D721Med (cell line): ENCODE data around the gene SGCD.

Experiments
- DNase-seq: peaks from one replicate; pipeline ENCODE4 v3.0.0; 2011; ENCODE audit warnings: low spot score; ENCODE audit not compliant: insufficient read length
- FAIRE-seq: peaks from 2 replicates; lab custom pipeline; 2011; peaks lifted over from hg19 to GRCh38; lab: Jason Lieb, UNC
- TF ChIP-seq, protein P1 (sequence below): IDR thresholded peaks from 2 replicates; pipeline ENCODE4 v1.5.1; 2012; ENCODE audit warnings: mild to moderate bottlenecking, control low read depth; ENCODE audit not compliant: insufficient read depth; ENCODE audit errors: missing control alignments

Gene SGCD

DNA sequence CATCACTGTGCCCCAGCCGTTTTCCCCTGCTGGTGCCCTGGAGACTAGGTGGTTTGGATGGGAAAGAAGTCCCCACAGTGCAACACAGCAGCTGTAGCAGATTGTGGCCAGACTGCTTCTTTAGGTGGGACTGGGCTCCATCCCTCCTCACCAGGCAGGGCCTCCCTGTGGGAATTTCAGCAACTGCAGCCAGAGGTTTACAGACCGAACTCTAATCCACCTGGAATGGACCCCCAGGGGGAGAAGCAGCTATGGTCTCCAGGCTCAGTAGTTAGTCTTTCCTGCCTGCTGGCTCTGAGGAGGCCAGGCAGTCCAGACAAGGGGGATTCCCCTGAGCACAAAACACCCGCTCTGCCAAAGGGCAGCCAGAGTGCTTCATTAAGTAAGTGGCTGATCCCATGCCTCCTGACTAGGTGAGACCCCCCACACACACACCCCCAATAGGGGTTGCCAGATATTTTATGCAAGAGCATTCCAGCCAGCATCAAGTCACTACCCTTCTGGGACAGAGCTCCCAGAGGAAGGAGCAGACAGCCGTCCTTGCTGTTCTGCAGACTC is 188.9 kb downstream of the SGCD start:
- no peak for FAIRE-seq
- no peak for DNase-seq
- TF ChIP-seq, protein P1, sequence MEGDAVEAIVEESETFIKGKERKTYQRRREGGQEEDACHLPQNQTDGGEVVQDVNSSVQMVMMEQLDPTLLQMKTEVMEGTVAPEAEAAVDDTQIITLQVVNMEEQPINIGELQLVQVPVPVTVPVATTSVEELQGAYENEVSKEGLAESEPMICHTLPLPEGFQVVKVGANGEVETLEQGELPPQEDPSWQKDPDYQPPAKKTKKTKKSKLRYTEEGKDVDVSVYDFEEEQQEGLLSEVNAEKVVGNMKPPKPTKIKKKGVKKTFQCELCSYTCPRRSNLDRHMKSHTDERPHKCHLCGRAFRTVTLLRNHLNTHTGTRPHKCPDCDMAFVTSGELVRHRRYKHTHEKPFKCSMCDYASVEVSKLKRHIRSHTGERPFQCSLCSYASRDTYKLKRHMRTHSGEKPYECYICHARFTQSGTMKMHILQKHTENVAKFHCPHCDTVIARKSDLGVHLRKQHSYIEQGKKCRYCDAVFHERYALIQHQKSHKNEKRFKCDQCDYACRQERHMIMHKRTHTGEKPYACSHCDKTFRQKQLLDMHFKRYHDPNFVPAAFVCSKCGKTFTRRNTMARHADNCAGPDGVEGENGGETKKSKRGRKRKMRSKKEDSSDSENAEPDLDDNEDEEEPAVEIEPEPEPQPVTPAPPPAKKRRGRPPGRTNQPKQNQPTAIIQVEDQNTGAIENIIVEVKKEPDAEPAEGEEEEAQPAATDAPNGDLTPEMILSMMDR: no peak

DNA sequence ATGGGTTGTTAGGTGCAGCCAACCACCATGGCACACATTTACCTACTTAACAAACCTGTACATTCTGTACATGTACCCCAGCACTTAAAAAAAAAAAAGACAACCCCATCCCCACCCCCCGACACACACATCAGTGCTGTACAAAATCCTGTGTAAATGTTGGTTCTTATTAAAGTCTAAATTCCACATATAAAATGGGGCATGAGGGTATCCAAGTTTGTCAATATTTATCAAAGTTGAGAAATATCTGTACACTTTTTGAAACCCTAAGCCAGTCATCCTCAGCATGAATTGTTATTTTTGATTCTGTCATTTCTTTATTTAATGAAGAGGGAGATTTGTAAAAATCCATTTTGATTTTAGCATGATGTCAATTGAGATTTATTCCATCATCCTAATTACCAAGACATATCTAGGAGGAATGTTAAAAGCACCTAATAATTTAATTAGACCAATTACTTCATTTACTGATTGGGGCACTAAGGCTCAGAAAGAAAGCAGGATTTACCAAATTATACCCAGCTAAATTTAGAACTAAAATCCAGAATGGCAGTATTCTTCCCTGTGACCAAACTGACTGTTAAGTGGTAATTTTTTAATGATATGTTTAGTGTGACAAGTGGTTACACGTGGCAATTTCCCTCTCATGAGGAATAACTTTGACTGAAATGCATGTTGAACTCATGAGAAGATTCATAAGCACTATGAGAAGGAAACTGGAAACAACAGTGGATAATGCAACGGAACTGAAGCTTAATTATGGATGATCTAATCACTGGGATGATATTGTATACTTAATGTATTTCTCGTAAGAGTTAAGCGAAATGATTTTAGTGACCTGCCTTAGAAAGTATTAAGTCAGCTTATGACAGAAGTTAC is 195.9 kb downstream of the SGCD start:
- FAIRE-seq (no peak), DNase-seq (no peak)
- TF ChIP-seq, protein P1: no peak

DNA sequence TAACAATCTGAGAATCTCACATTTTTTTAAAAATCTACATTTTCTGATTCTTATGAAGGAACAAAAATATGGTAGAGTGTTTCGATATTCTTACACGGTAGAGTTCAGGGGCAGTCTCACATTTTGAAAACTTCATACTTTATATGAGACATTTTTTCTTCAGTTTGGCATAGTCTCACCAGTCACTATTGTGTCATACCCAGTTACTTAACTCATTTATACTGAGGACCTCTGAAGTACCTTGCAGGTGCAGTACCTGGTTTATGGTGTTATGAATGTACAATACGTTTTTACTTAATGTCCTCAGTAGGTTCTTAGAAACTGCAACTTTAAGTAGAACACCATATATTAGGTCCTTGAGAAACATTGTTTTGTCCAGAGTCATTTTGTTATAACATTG is 196.6 kb downstream of the SGCD start:
- TF ChIP-seq, protein P1: no peak
- no peak for FAIRE-seq

DNA sequence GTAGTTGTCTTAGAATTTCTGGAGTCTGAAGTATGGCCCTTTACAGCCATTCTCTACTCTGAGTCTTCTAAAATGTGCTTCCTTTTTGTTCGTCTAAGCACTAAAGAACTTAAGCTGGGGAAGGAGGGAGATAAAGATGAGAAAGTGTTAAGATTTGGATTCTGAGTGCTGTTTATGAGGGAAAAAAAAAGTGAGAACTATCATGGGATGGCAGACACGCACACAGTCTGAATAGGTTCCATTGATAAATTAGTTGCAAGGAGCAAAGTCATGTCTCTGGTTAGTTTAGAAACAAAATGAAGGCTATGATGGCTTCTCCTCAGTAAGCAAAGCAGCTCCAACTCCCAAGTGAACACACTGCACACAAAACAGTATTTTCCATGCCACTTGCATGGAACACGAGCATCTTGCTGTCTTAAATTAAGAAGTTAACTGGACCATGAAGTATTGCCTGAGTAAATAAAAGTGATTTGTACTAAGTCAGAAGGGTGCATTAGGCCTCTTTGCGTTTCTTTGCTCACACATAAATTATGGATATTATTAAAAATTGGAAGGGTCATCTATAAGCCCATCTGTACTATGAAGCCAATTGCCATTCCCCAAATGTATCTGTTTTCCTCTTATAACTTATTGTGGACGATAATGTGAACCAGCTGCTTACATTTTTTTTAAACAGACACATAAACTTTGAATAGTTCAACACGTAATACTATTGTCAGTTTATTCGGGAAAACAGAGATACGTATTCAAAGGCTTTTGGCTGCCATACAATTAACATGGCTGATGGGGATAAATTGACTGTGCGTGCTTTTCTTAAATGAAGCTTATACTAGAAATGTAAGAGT is 199.3 kb downstream of the SGCD start:
- DNase-seq: no peak
- FAIRE-seq: no peak
- TF ChIP-seq, protein P1: no peak

More for the DNA sequence above, 196.6 kb downstream of the SGCD start:
- no peak for DNase-seq

DNA sequence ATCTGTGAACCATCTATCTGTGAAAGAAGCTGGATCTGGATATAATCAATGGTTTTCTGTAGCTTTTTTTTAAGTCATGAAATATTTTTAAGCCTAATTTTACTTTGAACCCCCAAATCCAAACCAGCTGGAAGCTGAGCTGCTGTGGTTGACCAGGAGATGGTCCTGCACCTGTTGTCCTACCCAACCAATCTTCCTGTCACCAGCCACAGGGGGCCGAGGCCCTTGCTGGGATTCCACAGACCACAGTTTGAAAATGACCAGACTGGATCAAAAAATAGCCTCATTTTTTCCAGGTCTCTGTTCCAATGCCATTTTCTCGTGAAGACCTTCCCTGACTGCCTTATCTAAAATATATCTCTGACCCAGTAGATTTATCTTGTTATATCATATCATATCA is 200.6 kb downstream of the SGCD start:
- DNase-seq: no peak

DNA sequence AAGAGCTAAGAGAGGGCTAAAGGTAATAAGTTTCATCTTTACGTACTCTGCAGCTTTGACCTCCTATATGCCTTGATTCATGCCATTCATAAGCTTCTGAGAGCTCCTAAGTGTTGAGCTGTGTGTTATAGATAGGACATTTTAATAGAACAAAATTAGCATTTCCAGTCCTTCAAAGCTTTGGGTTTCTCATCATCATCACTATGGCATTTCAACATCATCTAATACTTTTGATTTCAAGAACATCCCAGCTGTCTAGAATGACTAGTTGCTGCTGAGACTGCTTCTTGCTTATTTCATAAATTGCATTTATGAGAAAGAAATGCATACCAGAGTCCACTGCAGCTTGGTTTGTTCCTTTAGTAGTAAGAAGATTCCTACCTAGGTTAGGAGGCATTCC is 201.7 kb downstream of the SGCD start:
- TF ChIP-seq, protein P1: no peak
- DNase-seq: no peak
- peak; percentile 67 for FAIRE-seq

More for the DNA sequence above, 200.6 kb downstream of the SGCD start:
- TF ChIP-seq, protein P1: no peak
- FAIRE-seq: no peak
